Prostate gland (tissue), 2 donors: ENCODE measurements around the gene ST6GAL1.

ENCODE experiments used
- POLR2A ChIP-seq: fragments of 450-650 bp; IDR thresholded peaks from one replicate; pipeline ENCODE4 v1.6.1; 2016; ENCODE audit warnings: antibody characterized with exemption, mild to moderate bottlenecking
- TF ChIP-seq, protein P1 (sequence below), 4 experiments: fragments of 200-600 bp in 2 of 4; fragments of 450-650 bp in 2 of 4; sonication (generic) in 2 of 4; IDR thresholded peaks; 1 replicate in 3 of 4; 2 replicates in 1 of 4; pipeline ENCODE4 v1.5.1; 2016 to 2019; ENCODE audit warnings: antibody characterized with exemption in 4 of 4, mild to moderate bottlenecking in 2 of 4, moderate library complexity in 2 of 4

- TF ChIP-seq, protein P1, sequence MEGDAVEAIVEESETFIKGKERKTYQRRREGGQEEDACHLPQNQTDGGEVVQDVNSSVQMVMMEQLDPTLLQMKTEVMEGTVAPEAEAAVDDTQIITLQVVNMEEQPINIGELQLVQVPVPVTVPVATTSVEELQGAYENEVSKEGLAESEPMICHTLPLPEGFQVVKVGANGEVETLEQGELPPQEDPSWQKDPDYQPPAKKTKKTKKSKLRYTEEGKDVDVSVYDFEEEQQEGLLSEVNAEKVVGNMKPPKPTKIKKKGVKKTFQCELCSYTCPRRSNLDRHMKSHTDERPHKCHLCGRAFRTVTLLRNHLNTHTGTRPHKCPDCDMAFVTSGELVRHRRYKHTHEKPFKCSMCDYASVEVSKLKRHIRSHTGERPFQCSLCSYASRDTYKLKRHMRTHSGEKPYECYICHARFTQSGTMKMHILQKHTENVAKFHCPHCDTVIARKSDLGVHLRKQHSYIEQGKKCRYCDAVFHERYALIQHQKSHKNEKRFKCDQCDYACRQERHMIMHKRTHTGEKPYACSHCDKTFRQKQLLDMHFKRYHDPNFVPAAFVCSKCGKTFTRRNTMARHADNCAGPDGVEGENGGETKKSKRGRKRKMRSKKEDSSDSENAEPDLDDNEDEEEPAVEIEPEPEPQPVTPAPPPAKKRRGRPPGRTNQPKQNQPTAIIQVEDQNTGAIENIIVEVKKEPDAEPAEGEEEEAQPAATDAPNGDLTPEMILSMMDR (IDR thresholded peaks at IDR 0.05): no peak
- no peak for TF ChIP-seq POLR2A
Observed at GRCh38 chr3:186942168-186942567, 11.8 kb downstream of the ST6GAL1 start.
